H1 (cell line): Measurements from ENCODE around the gene TCEANC2. TPM values are rescaled to one million over a fixed set of nuclear protein-coding genes. Genes with fewer than 3 reads are reported as not detected.
"Not testable (repeated sequence)": the region's sequence is repeated elsewhere in the genome, so short reads cannot be mapped to it uniquely, and the experiment has no call there.

ENCODE experiments used
- CTCF ChIA-PET: fragments of 300-600 bp; sonication (Branson Sonifier 250); formaldehyde crosslinking; loops from one replicate; lab custom pipeline; 2021; ENCODE audit not compliant: partially characterized antibody; lab: Charles Lee
- POLR2A ChIA-PET: fragments of 300-600 bp; sonication (Branson Sonifier 250); formaldehyde crosslinking; loops from one replicate; lab custom pipeline; 2021; ENCODE audit warnings: inconsistent platforms; ENCODE audit not compliant: partially characterized antibody; lab: Charles Lee
- DNase-seq, 2 experiments: peaks; one replicate each; pipeline versions ENCODE4 v3.0.0 to v3.0.0-alpha.2; 2010 to 2022; ENCODE audit warnings: low spot score in 2 of 2, low read depth in 1 of 2, mixed read lengths in 1 of 2
- FAIRE-seq: peaks from 2 replicates; lab custom pipeline; 2011; peaks lifted over from hg19 to GRCh38; lab: Jason Lieb, UNC
- H2AFZ ChIP-seq: 2 replicates; pipeline ENCODE4 v1.8.1; 2012; ENCODE audit warnings: low read length, inconsistent platforms
- H2AK5ac ChIP-seq: 2 replicates; pipeline ENCODE4 v1.6.1; 2013; ENCODE audit warnings: low read depth, low read length
- H2BK120ac ChIP-seq: replicated peaks from 2 replicates; pipeline ENCODE3; 2013; ENCODE audit warnings: low read depth, low read length, inconsistent platforms
- H2BK12ac ChIP-seq: 2 replicates; pipeline ENCODE4 v1.6.1; 2013; ENCODE audit warnings: low read depth, low read length
- H2BK15ac ChIP-seq: 2 replicates; pipeline ENCODE4 v1.6.1; 2013; ENCODE audit warnings: low read length
- H2BK20ac ChIP-seq: 2 replicates; pipeline ENCODE4 v1.6.1; 2013; ENCODE audit warnings: low read length
- H2BK5ac ChIP-seq: 2 replicates; pipeline ENCODE4 v1.6.1; 2013; ENCODE audit warnings: low read depth, low read length
- H3K14ac ChIP-seq: 2 replicates; pipeline ENCODE4 v1.6.1; 2013; ENCODE audit warnings: inconsistent platforms; ENCODE audit not compliant: insufficient read length
- H3K18ac ChIP-seq: 2 replicates; pipeline ENCODE4 v1.6.1; 2013; ENCODE audit warnings: low read length; ENCODE audit errors: extremely low read depth
- H3K23ac ChIP-seq: 2 replicates; pipeline ENCODE4 v1.6.1; 2013; ENCODE audit warnings: inconsistent platforms; ENCODE audit not compliant: insufficient read length
- H3K23me2 ChIP-seq: 2 replicates; pipeline ENCODE4 v1.6.1; 2013; ENCODE audit warnings: low read depth, low read length
- H3K27ac ChIP-seq: 2 replicates; pipeline ENCODE4 v1.6.1; 2011; ENCODE audit warnings: low read depth, low read length, inconsistent platforms
- H3K27me3 ChIP-seq, 4 experiments: replicated peaks in 1 of 4; 1 replicate in 1 of 4; 2 replicates in 3 of 4; pipeline versions ENCODE4 v1.6.1 to v1.8.1; 2011 to 2013; ENCODE audit warnings: low read length in 3 of 4, mild to moderate bottlenecking in 3 of 4, inconsistent platforms in 2 of 4, mixed read lengths in 2 of 4, moderate library complexity in 1 of 4; ENCODE audit not compliant: control insufficient read depth in 3 of 4, insufficient read depth in 3 of 4; ENCODE audit errors: extremely low read depth in 1 of 4
- H3K36me3 ChIP-seq, 4 experiments: 2 replicates each; pipeline versions ENCODE4 v1.6.1 to v1.8.1; 2011 to 2013; ENCODE audit warnings: mild to moderate bottlenecking in 4 of 4, low read length in 3 of 4, moderate library complexity in 2 of 4, control low read depth in 1 of 4, inconsistent platforms in 1 of 4; ENCODE audit not compliant: insufficient read depth in 4 of 4, control insufficient read depth in 2 of 4
- H3K4ac ChIP-seq: replicated peaks from 2 replicates; pipeline ENCODE3; 2013; ENCODE audit warnings: low read length, low read depth, mixed read lengths, inconsistent platforms; ENCODE audit not compliant: insufficient read length
- H3K4me1 ChIP-seq, 4 experiments: replicated peaks in 1 of 4; 1 replicate in 1 of 4; 2 replicates in 3 of 4; pipeline versions ENCODE4 v1.6.1 to v1.8.1; 2011 to 2013; ENCODE audit warnings: low read length in 3 of 4, inconsistent platforms in 2 of 4, mixed read lengths in 1 of 4; ENCODE audit not compliant: insufficient read depth in 4 of 4, control insufficient read depth in 3 of 4
- H3K4me2 ChIP-seq, 2 experiments: 2 replicates each; pipeline versions ENCODE4 v1.6.1 to v1.8.1; 2011 to 2013; ENCODE audit warnings: low read depth in 2 of 2, low read length in 2 of 2, control low read depth in 1 of 2, inconsistent platforms in 1 of 2, mild to moderate bottlenecking in 1 of 2; ENCODE audit not compliant: insufficient read depth in 1 of 2
- H3K4me3 ChIP-seq, 4 experiments: fragments of 200-600, 300-600 bp in 1 of 4; sonication (generic), shearing (Covaris generic), sonication (Bioruptor Twin) in 1 of 4; 2 replicates each; pipeline versions ENCODE4 v1.5.1 to v1.8.1; 2011 to 2016; ENCODE audit warnings: low read length in 4 of 4, low read depth in 3 of 4, control low read depth in 2 of 4, inconsistent platforms in 2 of 4, mild to moderate bottlenecking in 2 of 4, mixed read lengths in 1 of 4, moderate library complexity in 1 of 4; ENCODE audit not compliant: insufficient read depth in 2 of 4; ENCODE audit errors: extremely low read depth in 1 of 4
- H3K56ac ChIP-seq: replicated peaks from 2 replicates; pipeline ENCODE3; 2013; ENCODE audit warnings: low read depth, mild to moderate bottlenecking, mixed read lengths, low read length, inconsistent platforms; ENCODE audit not compliant: insufficient read length
- H3K79me1 ChIP-seq: 2 replicates; pipeline ENCODE4 v1.6.1; 2013; ENCODE audit warnings: low read depth, low read length, control low read depth
- H3K79me2 ChIP-seq, 2 experiments: 2 replicates each; pipeline versions ENCODE4 v1.6.1 to v1.8.1; 2012 to 2013; ENCODE audit warnings: low read length in 2 of 2, mild to moderate bottlenecking in 2 of 2, inconsistent platforms in 1 of 2; ENCODE audit not compliant: insufficient read depth in 2 of 2, control insufficient read depth in 1 of 2
- H3K9ac ChIP-seq, 4 experiments: replicated peaks in 1 of 4; 1 replicate in 1 of 4; 2 replicates in 3 of 4; pipeline versions ENCODE4 v1.6.1 to v1.8.1; 2011 to 2013; ENCODE audit warnings: low read depth in 3 of 4, low read length in 3 of 4, control low read depth in 2 of 4, mild to moderate bottlenecking in 2 of 4, moderate library complexity in 2 of 4, inconsistent platforms in 1 of 4; ENCODE audit errors: extremely low read depth in 1 of 4
- H3K9me3 ChIP-seq, 2 experiments: 2 replicates each; pipeline versions ENCODE4 v1.6.1 to v1.8.1; 2012 to 2013; ENCODE audit warnings: mild to moderate bottlenecking in 2 of 2, moderate library complexity in 2 of 2, control low read depth in 1 of 2, inconsistent platforms in 1 of 2, low read depth in 1 of 2, low read length in 1 of 2, mixed read lengths in 1 of 2; ENCODE audit not compliant: insufficient read depth in 2 of 2
- H4K20me1 ChIP-seq, 2 experiments: replicated peaks in 1 of 2; 2 replicates each; pipeline versions ENCODE3 to v1.8.1; 2011 to 2013; ENCODE audit warnings: inconsistent platforms in 2 of 2, low read length in 2 of 2, mild to moderate bottlenecking in 1 of 2; ENCODE audit not compliant: insufficient read depth in 2 of 2, control insufficient read depth in 1 of 2
- H4K5ac ChIP-seq: 2 replicates; pipeline ENCODE4 v1.6.1; 2013; ENCODE audit warnings: low read length, low read depth, mixed read lengths, inconsistent platforms; ENCODE audit not compliant: insufficient read length
- H4K8ac ChIP-seq: 2 replicates; pipeline ENCODE4 v1.8.0; 2013; ENCODE audit warnings: mild to moderate bottlenecking, moderate library complexity, low read length, inconsistent platforms; ENCODE audit not compliant: insufficient read depth; ENCODE audit errors: extremely low read depth
- H4K91ac ChIP-seq: replicated peaks from 2 replicates; pipeline ENCODE3; 2013; ENCODE audit warnings: low read length, mixed read lengths, inconsistent platforms; ENCODE audit not compliant: insufficient read length
- WGBS, 2 experiments: shearing (Covaris generic) in 1 of 2; methylation state at CpG; one replicate each; pipeline versions ENCODE4 v1.1.6 to v1.1.7; 2013 to 2015; ENCODE audit warnings: low lambda C conversion rate in 2 of 2, mixed read lengths in 2 of 2, inconsistent platforms in 1 of 2, low coverage in 1 of 2, missing lambda C conversion rate in 1 of 2; ENCODE audit not compliant: insufficient replicate concordance in 2 of 2, insufficient coverage in 1 of 2, insufficient read length in 1 of 2; ENCODE audit errors: extremely low coverage in 1 of 2, missing lambda C conversion rate in 1 of 2; 5-methylcytosine and 5-hydroxymethylcytosine counted together
- polyA plus RNA-seq, 7 experiments: library from polyadenylated mRNA; depleted of rRNA in 3 of 7; stranded (reverse) in 5 of 7; unstranded in 2 of 7; fragments of >200 nt in 5 of 7; fragments of 200-250 nt in 2 of 7; gene quantifications; 1 replicate in 5 of 7; 2 replicates in 1 of 7; 4 replicates in 1 of 7; pipeline versions ENCODE4 v1.2.1 to v1.2.3, GENCODE V29; 2011 to 2013; ENCODE audit warnings: missing spikeins in 2 of 7, mixed read lengths in 2 of 7
- total RNA-seq: library from RNA; stranded (reverse); fragmentation: NEBNext Ultra II Directional; extraction: Animal tissue kit (Norgen Biotek cat#: 25700); gene quantifications from 2 replicates; pipeline ENCODE4 v1.2.1, GENCODE V29; 2021

Gene TCEANC2
- total and polyA plus RNA-seq, 2 of the 8 experiments (the other 6 are each of a cell fraction or from before 2014, with no cell fraction given), result 4.2 to 8.2 TPM

DNA sequence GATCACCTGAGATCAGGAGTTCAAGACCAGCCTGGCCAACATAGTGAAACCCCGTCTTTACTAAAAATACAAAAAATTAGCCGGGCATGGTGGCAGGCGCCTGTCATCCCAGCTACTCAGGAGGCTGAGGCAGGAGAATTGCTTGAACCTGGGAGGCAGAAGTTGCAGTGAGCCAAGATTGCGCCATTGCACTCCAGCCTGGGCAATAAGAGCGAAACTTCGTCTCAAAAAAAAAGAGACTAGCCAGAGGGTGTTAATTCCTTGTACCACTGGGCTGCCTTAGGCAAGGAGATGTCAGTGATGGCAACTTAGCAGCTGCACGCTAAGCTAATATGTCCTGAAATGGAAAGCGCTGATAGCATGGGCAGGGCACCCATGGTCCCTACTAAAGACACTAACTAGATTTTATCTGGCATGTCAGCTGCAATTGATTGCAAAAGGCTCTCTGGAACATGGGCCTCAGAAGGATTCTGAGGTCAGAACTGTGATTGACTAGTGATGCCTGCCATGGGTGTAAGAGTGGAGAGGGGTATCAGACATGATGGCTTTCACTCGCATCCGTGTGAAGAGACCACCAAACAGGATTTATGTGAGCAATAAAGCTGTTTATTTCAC, 33.7 kb upstream of the TCEANC2 start:
- H3K79me1 ChIP-seq, FAIRE-seq, H4K91ac ChIP-seq, H3K4ac ChIP-seq, H4K8ac ChIP-seq, H3K4me2 ChIP-seq, H3K36me3 ChIP-seq, H2BK15ac ChIP-seq, H2AK5ac ChIP-seq, H2BK20ac ChIP-seq, H2BK12ac ChIP-seq, H2BK5ac ChIP-seq, H3K9me3 ChIP-seq, H3K27me3 ChIP-seq, H2AFZ ChIP-seq, H3K27ac ChIP-seq, H4K20me1 ChIP-seq, H3K79me2 ChIP-seq, H3K23me2 ChIP-seq, H3K56ac ChIP-seq, H3K18ac ChIP-seq, H2BK120ac ChIP-seq, H3K4me1 ChIP-seq, H4K5ac ChIP-seq, H3K14ac ChIP-seq, H3K9ac ChIP-seq, DNase-seq, H3K4me3 ChIP-seq, H3K23ac ChIP-seq: not testable (repeated sequence)
- WGBS, 2 experiments, result 92% methylated on average over 10 of the region's 10 CpGs; no CpG with 5 or more reads in 1 of the 2 experiments
- ChIA-PET POLR2A (interaction anchor here (0.8 kb wide), 1 partner anchor 10 kb away, joined by 4 read pairs; no protein-coding TSS in a partner anchor), CTCF (interaction anchor here (0.8 kb wide), 1 partner anchor 73 kb away, joined by 3 read pairs; no protein-coding TSS in a partner anchor)
